GM21619 (cell line): Measurements from ENCODE around the gene SLC25A26.
"Not testable (repeated sequence)": the region's sequence is repeated elsewhere in the genome, so short reads cannot be mapped to it uniquely, and the experiment has no call there.

Experiments
- ATAC-seq: cut with Tn5 transposase; IDR thresholded peaks from one replicate; pipeline ENCODE4 v1.9.1; 2021; ENCODE audit not compliant: unreplicated experiment

The SLC25A26 gene

GRCh38 chr3:66268864-66269263, 48.1 kb downstream of the SLC25A26 start:
- no peak for ATAC-seq

- no peak for ATAC-seq
Measured at GRCh38 chr3:66269411-66269810, 48.6 kb downstream of the SLC25A26 start.

- no peak for ATAC-seq
Measured at GRCh38 chr3:66270288-66270687, 49.5 kb downstream of the SLC25A26 start.

- no peak for ATAC-seq
Measured at GRCh38 chr3:66270701-66271100, 49.9 kb downstream of the SLC25A26 start.

GRCh38 chr3:66271231-66271630, 50.4 kb downstream of the SLC25A26 start:
- ATAC-seq, result no peak

- ATAC-seq, result no peak
Measured at GRCh38 chr3:66272016-66272415, 51.2 kb downstream of the SLC25A26 start.

GRCh38 chr3:66274837-66275236, 54.0 kb downstream of the SLC25A26 start:
- not testable (repeated sequence) for ATAC-seq

- no peak for ATAC-seq
Measured at GRCh38 chr3:66276705-66277274, 56.0 kb downstream of the SLC25A26 start.

GRCh38 chr3:66279168-66279567, 58.4 kb downstream of the SLC25A26 start:
- ATAC-seq, result no peak

GRCh38 chr3:66280304-66280703, 59.5 kb downstream of the SLC25A26 start:
- no peak for ATAC-seq

GRCh38 chr3:66291922-66292321, 71.1 kb downstream of the SLC25A26 start:
- not testable (repeated sequence) for ATAC-seq

- ATAC-seq, result no peak
Measured at GRCh38 chr3:66297260-66297873, 76.6 kb downstream of the SLC25A26 start.

- no peak for ATAC-seq
Measured at GRCh38 chr3:66297900-66298299, 77.1 kb downstream of the SLC25A26 start.

- ATAC-seq, result no peak
Measured at GRCh38 chr3:66298591-66298990, 77.8 kb downstream of the SLC25A26 start.

GRCh38 chr3:66299085-66299484, 78.3 kb downstream of the SLC25A26 start:
- not testable (repeated sequence) for ATAC-seq

GRCh38 chr3:66299891-66300290, 79.1 kb downstream of the SLC25A26 start:
- ATAC-seq, result no peak

- peak; percentile 64 for ATAC-seq
Measured at GRCh38 chr3:66302288-66302687, 81.5 kb downstream of the SLC25A26 start.

- ATAC-seq, result peak; percentile 82
Measured at GRCh38 chr3:66303491-66303901, 82.7 kb downstream of the SLC25A26 start.

- no peak for ATAC-seq
Measured at GRCh38 chr3:66304293-66304692, 83.5 kb downstream of the SLC25A26 start.

- ATAC-seq, result not testable (repeated sequence)
Measured at GRCh38 chr3:66306086-66306485, 85.3 kb downstream of the SLC25A26 start.

GRCh38 chr3:66306991-66307390, 86.2 kb downstream of the SLC25A26 start:
- not testable (repeated sequence) for ATAC-seq

GRCh38 chr3:66312039-66312438, 91.2 kb downstream of the SLC25A26 start:
- no peak for ATAC-seq

GRCh38 chr3:66314455-66314854, 93.7 kb downstream of the SLC25A26 start:
- ATAC-seq, result no peak
